Measurements from ENCODE around the gene RPS6KA5. TPM values are rescaled to one million over a fixed set of nuclear protein-coding genes. Genes with fewer than 3 reads are reported as not detected.

RPS6KA5 gene
- total and polyA plus RNA-seq, 2 donors (not counting 1 experiment from before 2014, with no cell fraction given): 6.0 to 34.6 TPM

DNA sequence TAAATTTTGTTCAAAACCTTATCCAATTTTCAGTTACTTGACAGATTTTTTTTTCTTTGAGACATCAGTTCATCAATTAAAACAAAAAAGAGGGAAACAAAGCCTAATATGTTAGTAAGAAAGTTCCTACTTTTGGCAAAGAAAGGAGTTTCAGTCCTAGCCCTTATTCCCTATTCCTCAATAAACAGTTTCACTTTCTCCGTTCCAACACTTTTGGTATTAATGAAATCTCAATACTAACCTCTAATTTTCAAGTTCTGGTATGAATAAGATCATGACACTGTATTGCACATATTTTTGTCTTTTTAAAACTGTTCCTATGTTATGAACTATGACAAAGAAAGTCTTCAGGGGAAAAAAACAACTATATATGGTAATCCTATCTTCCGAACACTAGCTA is 48.4 kb downstream of the RPS6KA5 start:
- Histone ChIP-seq H3K4me2 (replicated peaks; ENCODE audit: low read depth, low read length, poor library complexity, severe bottlenecking) (no peak overlapping the region), H3K27me3 (replicated peaks in 1 of 4; ENCODE audit: control extremely low read depth in 1 of 4, control insufficient read depth in 3 of 4, insufficient read depth in 4 of 4, low read length in 3 of 4) (no peaks in the 10 kb centered on the region), H3K36me3 (replicated peaks in 1 of 2; ENCODE audit: control extremely low read depth in 1 of 2, control insufficient read depth in 1 of 2, extremely low read depth in 1 of 2, insufficient read depth in 2 of 2, low read length in 1 of 2) (no peaks in the 10 kb centered on the region), H3K9ac (ENCODE audit: low read length) (no peak overlapping the region), H3K27ac (ENCODE audit: low read length in 2 of 2) (no peak overlapping the region), H3K9me3 (ENCODE audit: control extremely low read depth in 1 of 3, control insufficient read depth in 2 of 3, insufficient read depth in 1 of 3, low read length in 2 of 3) (no peaks in the 10 kb centered on the region), H4K20me1 (ENCODE audit: control insufficient read depth, insufficient read depth, low read length, poor library complexity, severe bottlenecking) (no peaks in the 10 kb centered on the region), H2AFZ (ENCODE audit: insufficient read depth, low read depth, low read length, poor library complexity, severe bottlenecking) (no peak overlapping the region), H3K4me3 (ENCODE audit: control extremely low read depth in 1 of 5, extremely low read depth in 1 of 5, insufficient read depth in 1 of 5, low read depth in 2 of 5, low read length in 4 of 5) (no peak overlapping the region), H3K4me1 (ENCODE audit: control insufficient read depth in 2 of 2, insufficient read depth in 2 of 2, low read length in 2 of 2) (peaks cover 48 to 55% of the 10 kb centered on the region in 2 donors), H3K79me2 (ENCODE audit: control insufficient read depth, insufficient read depth, low read length) (peaks cover 68% of the 10 kb centered on the region)
- Mint-ChIP-seq H3K27me3 (no peaks in the 10 kb centered on the region), H3K4me3 (no peak overlapping the region), H3K4me1 (peaks cover 43% of the 10 kb centered on the region), H3K27ac (no peak overlapping the region), H3K9me3 (ENCODE audit: insufficient read depth) (no peaks in the 10 kb centered on the region)
- intact Hi-C loops (cut with micrococcal nuclease): loop anchor here (10.0 kb wide), 1 partner anchor 233 kb away; the partner anchor contains the start of gene GPR68
- DNase-seq (no peak), ATAC-seq (ENCODE audit: low read depth) (no peak)
- CTCF ChIA-PET: interaction anchor here (1.0 to 1.1 kb wide), 2 partner anchors 10 to 162 kb away, joined by 3 to 4 read pairs; no protein-coding TSS in a partner anchor
- POLR2A ChIA-PET: no interaction called here
- TF ChIP-seq, protein P1, sequence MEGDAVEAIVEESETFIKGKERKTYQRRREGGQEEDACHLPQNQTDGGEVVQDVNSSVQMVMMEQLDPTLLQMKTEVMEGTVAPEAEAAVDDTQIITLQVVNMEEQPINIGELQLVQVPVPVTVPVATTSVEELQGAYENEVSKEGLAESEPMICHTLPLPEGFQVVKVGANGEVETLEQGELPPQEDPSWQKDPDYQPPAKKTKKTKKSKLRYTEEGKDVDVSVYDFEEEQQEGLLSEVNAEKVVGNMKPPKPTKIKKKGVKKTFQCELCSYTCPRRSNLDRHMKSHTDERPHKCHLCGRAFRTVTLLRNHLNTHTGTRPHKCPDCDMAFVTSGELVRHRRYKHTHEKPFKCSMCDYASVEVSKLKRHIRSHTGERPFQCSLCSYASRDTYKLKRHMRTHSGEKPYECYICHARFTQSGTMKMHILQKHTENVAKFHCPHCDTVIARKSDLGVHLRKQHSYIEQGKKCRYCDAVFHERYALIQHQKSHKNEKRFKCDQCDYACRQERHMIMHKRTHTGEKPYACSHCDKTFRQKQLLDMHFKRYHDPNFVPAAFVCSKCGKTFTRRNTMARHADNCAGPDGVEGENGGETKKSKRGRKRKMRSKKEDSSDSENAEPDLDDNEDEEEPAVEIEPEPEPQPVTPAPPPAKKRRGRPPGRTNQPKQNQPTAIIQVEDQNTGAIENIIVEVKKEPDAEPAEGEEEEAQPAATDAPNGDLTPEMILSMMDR (IDR thresholded peaks at IDR 0.05): no peak
- TF ChIP-seq EZH2 (IDR thresholded peaks at IDR 0.05; ENCODE audit: borderline replicate concordance, insufficient read depth, low read depth, low read length, poor library complexity, severe bottlenecking): no peak
- WGBS (ENCODE audit: insufficient coverage): no CpG with 5 or more reads among the region's 2 CpGs

DNA sequence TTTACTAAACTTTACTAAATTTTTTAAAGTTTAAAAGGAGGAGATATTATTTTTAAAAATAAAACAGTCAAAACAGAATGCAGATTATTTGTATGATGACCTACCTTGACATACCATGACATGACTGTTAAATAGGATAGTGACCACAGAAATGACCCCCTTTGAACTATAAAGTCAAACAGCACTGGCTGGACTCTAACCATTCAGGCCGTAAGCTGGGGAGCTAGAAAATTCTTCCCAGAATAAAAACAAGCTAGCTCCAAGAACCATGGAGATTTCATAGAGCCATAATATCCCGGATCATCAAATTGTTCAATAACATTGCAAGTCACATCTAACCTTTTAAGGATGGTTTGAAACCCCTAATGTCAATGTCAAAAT is 50.3 kb downstream of the RPS6KA5 start:
- Mint-ChIP-seq H3K4me1 (peaks cover 49% of the 10 kb centered on the region), H3K27ac (peak overlapping the region; percentile 85), H3K27me3 (no peaks in the 10 kb centered on the region), H3K9me3 (ENCODE audit: insufficient read depth) (no peaks in the 10 kb centered on the region), H3K4me3 (peak overlapping the region; percentile 72)
- Histone ChIP-seq H3K9ac (ENCODE audit: low read length) (no peak overlapping the region), H3K79me2 (ENCODE audit: control insufficient read depth, insufficient read depth, low read length) (peaks cover 73% of the 10 kb centered on the region), H3K9me3 (ENCODE audit: control extremely low read depth in 1 of 3, control insufficient read depth in 2 of 3, insufficient read depth in 1 of 3, low read length in 2 of 3) (no peaks in the 10 kb centered on the region), H3K4me2 (replicated peaks; ENCODE audit: low read depth, low read length, poor library complexity, severe bottlenecking) (peak overlapping the region; percentile 65), H3K4me1 (ENCODE audit: control insufficient read depth in 2 of 2, insufficient read depth in 2 of 2, low read length in 2 of 2) (peaks cover 61 to 69% of the 10 kb centered on the region in 2 donors), H4K20me1 (ENCODE audit: control insufficient read depth, insufficient read depth, low read length, poor library complexity, severe bottlenecking) (no peaks in the 10 kb centered on the region), H3K36me3 (replicated peaks in 1 of 2; ENCODE audit: control extremely low read depth in 1 of 2, control insufficient read depth in 1 of 2, extremely low read depth in 1 of 2, insufficient read depth in 2 of 2, low read length in 1 of 2) (no peaks in the 10 kb centered on the region), H3K27me3 (replicated peaks in 1 of 4; ENCODE audit: control extremely low read depth in 1 of 4, control insufficient read depth in 3 of 4, insufficient read depth in 4 of 4, low read length in 3 of 4) (no peaks in the 10 kb centered on the region), H3K4me3 (ENCODE audit: control extremely low read depth in 1 of 5, extremely low read depth in 1 of 5, insufficient read depth in 1 of 5, low read depth in 2 of 5, low read length in 4 of 5) (peak overlapping the region in 2 of 5 experiments; percentile 21 to 49), H3K27ac (ENCODE audit: low read length in 2 of 2) (peak overlapping the region; percentile 73 to 90), H2AFZ (ENCODE audit: insufficient read depth, low read depth, low read length, poor library complexity, severe bottlenecking) (no peak overlapping the region)
- intact Hi-C loops (cut with micrococcal nuclease): loop anchor here (10.0 kb wide), 1 partner anchor 235 kb away; the partner anchor contains the start of gene GPR68
- WGBS (ENCODE audit: insufficient coverage): 100% methylated on average over 1 of the region's 2 CpGs
- ChIA-PET POLR2A (interaction anchor here (1.0 to 2.8 kb wide), 5 partner anchors 13 to 104 kb away, joined by 6 to 17 read pairs (median 9); partner anchors contain the start of genes DGLUCY and RPS6KA5), CTCF (interaction anchor here (0.9 to 1.9 kb wide), 4 partner anchors 21 to 163 kb away, joined by 3 to 7 read pairs (median 5); partner anchors contain the start of gene RPS6KA5)
- DNase-seq (no peak), ATAC-seq (ENCODE audit: low read depth) (no peak)
- TF ChIP-seq, protein P1 (IDR thresholded peaks at IDR 0.05): no peak
- no peak for TF ChIP-seq EZH2 (IDR thresholded peaks at IDR 0.05; ENCODE audit: borderline replicate concordance, insufficient read depth, low read depth, low read length, poor library complexity, severe bottlenecking)
